Non-pigmented ciliary epithelial cell (primary cell): Measurements from ENCODE around the gene PCSK5.

Source experiments
- DNase-seq: peaks from one replicate; pipeline ENCODE4 v3.0.0-alpha.2; 2010; ENCODE audit warnings: low read depth

Gene PCSK5

DNA sequence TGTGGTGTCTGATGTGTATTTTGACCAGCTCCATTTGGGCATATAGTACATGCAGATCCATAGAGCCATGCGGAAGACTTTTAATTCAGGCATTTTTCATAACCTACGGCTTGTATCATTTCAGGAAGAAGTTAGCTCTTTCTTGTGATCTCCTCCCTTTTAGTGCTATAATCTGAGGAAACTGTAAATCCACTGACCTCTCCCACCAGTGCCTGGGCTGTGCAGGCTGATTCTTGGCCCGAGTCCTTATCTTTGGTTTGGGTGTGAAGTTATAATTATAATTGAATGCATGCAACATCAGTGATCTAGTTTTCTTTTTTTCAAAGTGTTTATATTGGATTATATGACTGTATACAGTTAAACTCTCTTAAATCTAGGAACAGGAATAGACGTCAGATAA lies 247.9 kb downstream of the PCSK5 start:
- DNase-seq: no peak

DNA sequence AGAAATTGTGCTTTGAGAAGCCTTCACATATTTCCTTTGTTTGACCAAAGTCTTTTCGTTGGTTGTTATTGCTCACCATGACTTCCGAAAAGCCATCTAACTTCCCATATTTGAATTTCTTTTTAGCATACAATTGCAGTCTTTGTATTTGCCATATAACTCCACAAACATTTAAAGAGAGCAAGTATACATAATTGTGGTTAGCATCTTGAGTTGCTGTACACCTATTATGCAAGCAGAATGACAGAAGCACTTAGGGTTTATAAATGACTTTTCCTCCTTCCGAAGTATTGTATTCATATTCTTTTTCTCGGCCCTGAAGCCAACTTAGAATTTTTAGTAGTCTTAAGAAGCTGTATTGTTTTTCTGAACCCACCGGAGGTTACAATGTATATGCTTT lies 253.4 kb downstream of the PCSK5 start:
- no peak for DNase-seq

DNA sequence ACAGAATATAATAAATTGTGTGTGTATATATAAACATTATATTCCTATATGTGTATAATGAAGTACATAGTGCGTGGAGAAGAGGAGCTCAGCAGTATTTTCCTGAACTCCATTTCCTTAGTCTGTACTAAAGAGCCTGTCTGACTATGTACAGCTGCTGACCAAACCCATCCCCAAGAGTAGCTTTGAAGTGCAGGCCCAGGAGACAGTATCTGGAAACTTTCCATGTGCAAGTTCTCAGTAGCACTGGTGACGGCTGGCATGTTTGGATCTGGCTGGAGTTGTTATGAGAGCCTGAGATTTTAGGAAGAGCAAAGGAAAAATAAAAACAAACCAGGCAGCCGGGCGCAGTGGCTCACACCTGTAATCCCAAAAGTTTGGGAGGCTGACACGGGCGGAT lies 259.5 kb downstream of the PCSK5 start:
- DNase-seq: no peak

DNA sequence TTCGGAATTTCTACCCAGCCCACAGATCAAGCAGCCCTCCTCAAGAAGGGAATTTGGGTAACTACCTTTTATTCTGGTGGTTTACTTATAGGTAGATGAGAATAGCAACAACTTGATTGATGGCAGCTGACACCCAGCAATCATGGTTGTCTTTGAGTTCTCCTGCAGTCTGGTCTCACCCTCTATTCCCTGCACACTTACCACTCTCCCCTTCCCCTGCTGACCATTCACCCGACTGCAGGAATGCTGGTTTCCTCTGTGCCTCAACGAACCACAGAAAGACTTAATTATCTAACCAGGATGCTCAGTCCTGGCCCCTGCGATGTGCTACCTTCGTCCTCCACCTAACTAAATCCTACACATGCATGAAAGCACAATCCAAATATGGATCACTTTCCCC lies 260.8 kb downstream of the PCSK5 start:
- no peak for DNase-seq

DNA sequence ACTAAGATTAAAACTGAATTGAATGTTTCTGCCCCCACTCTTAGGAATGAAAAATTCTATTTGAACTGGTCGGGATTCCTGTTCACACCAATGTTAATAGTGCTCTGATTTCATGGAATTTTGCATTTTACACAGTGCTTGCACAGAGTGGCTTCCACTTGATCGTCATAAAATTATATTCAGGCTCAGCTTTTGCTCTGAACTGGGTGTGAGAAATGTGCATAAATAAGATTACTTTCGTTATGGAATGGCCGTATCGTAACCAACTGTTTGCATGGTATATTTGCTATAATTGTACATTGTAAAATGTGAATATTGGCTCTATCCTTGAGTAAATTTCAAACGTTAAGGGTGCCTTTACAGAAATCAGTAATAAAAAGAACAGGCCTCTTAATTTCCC lies 262.9 kb downstream of the PCSK5 start:
- DNase-seq: no peak

DNA sequence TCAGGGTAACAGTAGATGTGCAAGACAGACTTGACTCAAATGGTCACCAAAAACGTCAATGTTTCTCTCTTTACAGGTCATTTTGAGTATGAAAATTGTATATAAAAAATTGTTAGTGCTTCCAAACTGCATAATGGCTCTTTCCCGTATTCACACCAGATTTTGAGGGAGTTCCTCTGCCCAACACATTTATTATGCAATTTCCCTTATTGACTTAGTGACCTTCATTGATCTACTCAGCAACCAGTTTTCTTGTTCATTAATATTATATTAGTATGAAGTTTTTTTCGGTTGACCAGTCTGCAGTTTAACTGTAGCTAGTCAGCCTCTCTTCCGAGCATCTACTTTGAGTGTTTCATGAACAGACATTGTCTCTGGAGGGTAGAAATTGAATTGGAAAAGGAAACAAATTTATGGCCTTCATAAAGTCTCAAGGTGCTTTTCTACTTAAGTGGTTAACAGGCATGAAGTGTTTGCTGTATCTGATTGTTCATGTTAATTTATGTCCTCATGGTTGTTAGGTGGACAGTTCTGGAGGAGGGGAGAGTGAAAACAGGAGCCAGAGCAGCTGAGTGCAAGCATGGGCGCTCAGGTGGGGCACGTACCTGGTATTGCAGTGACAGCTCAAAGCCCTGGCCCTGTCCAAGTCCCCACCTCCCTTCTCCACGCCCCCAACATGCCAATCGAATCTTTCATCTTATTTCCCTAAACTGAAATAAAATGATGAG lies 263.6 kb downstream of the PCSK5 start:
- no peak for DNase-seq

DNA sequence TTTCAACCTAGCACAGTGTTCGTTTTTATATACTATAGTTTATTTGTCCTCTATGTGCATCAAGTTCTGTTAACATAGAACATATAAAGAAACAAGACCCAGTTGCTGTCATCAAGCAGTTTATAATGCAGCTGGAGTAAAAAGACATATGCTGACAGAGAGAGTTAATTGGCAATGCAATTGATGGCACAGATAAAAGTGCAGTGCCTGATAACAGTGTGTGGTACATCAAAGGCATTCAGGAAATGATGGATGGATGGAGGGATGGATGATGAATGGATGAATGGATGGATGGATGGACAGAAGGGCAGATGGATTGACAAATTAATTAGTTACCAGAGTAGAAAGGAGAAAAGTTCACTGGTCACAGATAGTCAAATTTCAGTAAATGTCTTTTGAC lies 264.9 kb downstream of the PCSK5 start:
- DNase-seq: no peak

DNA sequence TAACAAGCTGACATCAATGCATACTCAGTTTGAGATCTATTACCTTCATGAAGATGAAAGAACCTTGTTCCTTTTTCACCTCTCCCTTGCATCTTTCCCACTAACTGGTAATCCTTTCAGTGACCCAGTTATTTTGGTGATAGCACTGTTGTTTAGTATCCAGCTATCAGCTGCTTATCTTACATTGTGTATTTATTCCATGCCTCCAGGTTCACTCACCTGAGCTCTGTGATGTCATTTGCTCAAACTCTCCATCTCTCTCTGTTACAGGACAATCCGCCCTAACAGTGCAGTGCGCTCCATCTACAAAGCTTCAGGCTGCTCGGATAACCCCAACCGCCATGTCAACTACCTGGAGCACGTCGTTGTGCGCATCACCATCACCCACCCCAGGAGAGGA lies 268.2 kb downstream of the PCSK5 start:
- no peak for DNase-seq

DNA sequence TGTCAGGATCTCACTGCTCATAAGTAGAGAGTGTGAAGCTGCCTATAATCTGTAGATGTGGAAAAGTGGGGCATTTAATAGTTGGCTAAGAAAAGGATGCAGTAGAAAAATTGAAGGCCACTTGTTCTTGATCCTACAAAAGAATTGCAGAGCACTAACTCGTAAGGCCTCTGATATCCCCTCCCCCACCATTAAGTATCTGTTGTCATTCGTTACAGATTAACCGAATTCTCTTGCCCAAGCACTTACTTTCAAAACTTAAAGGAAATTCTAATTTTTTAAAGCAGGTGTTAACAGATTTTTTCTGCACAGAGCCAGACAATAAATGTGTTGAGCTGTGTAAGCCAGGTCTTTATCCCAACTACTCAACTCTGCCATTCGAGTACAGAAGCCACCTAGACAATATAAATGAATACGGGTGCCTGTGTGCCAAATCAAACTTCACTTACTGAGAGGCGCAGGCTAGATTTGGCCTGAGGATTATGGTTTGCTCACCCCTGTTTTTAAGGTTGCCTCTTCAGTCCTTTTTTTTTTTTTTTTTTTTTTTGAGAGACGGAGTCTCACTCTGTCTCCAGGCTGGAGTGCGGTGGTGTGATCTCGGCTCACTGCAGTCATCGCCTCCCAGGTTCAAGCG lies 268.9 kb downstream of the PCSK5 start:
- no peak for DNase-seq

DNA sequence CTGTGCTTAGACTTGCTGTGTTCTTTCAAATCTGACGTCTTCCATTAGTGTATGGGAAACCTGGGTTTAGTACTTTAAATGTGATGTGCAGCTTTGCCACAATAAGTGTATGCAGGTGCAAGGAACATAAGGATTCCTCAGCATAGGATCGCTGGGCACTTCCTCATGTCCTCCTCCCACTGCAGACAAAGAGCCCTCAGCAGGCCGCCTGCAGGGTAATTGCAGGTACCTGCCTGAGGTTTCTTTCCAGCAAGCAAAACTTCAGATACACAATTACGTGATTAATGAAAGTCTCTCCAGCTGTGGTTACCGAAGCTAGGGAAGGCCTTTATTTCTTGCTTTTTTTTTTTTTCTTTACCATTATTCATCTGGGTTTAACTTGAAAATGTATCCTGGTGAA lies 270.6 kb downstream of the PCSK5 start:
- DNase-seq: no peak

DNA sequence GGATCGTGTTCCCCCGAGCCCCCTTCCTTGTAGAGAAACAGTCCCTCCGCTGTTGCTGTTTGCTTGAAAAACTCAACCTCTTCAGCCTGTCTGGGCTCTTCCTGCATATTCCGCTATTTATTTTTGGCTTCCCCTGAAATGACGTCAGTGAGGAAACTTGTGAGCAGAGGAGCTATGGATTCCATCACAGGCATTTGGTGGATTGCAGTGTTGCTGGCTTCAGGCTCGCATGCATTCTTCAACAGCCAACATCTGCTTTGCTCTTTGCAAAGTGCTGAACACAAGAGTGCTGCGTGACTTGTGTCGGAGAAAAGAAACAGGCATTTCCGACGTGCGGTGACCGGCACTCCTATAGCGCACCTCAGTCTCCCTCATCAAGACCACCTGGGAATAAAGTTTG lies 271.1 kb downstream of the PCSK5 start:
- DNase-seq: peak; percentile 66

DNA sequence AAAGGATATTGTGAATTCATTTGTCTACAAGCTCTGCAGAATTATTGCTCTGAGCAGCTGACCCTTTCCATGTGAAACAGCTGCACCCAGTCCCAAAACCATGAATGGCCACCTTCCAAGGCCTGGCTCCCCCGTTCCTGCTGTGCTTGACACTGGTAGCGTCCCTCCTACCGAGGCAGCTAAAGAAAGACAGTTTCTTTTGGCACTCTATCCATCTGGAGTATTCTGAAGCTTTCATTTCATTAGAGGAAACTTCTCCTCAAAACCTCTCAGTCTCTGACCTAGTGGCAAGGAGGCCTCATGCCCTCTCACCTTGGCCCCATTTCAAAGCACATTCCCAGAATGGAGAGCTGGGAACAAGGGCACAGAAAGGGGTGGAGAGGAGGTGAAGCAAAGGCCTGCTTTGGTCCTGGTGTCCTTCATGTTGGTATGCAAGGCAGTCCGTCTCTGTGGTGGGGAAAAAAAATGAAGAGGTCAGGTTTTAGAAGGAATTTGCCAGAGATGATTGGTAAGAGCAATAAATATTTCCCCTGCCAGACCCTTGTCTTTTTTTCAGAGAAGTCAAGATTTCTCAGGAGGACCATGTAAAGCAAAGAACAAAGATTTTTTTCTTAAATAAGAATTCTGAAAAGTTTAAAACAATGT lies 271.7 kb downstream of the PCSK5 start:
- DNase-seq: no peak

DNA sequence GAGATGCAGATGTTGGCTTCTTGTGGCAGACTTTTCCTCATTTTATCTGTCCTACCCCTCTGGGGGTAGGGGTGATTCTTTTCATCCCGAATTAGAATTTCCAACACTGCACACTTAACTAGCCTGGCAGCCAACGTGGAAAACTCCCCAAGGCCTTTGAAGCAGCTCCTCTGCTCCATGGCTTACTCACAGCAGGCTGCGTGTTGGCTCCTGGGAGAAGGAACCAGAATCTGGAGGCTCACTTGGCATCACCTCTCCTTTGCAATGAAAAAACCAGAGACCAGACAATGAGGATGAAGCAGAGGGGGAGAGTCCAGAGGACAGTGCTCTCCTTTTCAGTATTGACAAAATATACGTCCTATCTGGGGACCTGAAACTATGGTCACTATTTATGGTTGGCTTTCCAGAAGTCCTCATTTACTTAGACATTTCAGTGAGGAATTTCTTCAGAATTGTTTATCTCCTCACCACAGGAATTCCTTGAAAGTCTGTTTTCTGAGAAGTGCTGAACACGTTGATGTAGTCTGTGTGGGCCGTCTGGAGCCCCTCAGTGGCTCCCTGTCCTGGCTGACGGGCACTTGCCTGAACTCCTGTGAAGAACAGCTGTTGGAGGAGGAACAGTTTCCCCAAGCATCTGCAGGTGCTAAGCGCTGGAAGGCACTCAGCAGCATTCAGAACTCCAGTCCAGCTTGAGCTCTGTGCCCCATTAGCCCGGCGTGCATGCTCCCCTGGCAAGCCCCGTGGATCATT lies 272.5 kb downstream of the PCSK5 start:
- peak; percentile 43 for DNase-seq

DNA sequence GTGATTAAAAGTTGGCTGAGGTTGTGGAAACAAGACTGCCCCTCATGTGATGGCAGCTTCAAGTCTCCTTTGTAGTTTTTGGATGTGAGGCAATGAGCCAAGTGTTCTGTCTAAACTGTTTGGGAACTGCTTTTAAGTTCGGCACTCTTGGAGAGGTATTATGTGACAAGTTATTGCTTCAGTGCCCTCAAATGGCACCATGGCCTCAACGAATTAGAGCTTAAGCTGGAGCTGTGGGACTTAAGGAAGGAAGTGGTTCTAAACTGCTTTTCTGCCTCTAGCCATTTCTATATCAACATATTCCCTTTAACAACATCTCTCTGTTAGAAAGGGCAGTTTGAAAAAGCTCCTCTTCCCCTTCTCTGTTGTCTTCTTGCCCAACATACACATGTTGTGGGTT lies 276.1 kb downstream of the PCSK5 start:
- no peak for DNase-seq

DNA sequence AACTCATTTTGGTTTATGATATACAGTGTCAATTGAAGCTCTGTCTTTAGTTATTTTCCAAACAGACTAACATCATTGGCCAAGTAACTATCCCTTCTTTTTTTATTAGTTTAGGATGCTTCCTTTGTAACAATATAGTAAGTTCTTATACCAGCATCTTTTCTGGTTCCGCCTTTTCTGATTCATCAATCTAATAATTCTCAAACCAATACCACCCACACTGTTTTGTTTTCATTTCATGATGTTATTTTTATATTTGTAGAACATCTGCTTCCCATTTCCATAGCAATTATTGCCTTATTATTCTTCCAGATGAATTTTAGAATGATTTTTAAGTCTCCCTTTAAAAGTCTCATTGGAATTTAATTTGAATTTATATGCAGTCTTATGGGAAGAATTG lies 285.7 kb downstream of the PCSK5 start:
- no peak for DNase-seq

DNA sequence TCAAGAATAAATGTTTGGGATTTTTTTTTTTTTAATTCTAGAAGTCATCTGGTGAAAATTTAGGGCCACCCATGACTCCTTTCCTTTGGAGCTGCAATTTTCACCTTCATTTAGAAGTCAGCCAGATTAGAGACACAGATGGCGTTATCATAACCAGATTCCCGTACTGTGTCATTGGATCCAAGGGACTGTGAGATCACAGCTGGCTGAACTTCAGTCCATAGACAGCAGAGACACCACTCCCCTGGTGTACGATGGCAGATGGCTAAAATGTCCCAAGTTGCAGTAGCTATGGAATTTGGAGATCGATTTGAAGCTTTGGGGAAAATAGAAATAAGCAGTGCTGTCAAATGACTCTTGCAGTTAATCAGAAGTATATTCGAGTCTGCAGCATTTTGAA lies 287.5 kb downstream of the PCSK5 start:
- no peak for DNase-seq

DNA sequence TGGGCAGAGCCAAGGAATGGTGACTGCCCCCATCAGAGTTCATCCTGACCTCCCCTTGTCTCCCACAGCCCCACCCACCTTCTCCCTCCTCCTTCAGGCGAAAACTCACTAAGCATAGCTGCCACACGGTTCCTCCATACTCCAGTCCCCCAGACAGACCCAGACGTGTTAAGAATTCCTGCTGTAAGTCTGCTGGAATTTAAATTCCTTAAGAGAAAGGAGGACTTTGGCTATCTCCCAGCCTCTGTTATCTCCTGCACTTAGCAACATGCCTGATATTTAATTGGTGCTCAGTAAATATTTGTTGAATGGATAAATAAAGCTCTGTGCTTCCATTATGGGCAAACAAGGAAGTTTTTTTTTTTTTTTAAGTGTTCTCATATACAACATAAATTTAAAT lies 290.1 kb downstream of the PCSK5 start:
- DNase-seq: no peak

DNA sequence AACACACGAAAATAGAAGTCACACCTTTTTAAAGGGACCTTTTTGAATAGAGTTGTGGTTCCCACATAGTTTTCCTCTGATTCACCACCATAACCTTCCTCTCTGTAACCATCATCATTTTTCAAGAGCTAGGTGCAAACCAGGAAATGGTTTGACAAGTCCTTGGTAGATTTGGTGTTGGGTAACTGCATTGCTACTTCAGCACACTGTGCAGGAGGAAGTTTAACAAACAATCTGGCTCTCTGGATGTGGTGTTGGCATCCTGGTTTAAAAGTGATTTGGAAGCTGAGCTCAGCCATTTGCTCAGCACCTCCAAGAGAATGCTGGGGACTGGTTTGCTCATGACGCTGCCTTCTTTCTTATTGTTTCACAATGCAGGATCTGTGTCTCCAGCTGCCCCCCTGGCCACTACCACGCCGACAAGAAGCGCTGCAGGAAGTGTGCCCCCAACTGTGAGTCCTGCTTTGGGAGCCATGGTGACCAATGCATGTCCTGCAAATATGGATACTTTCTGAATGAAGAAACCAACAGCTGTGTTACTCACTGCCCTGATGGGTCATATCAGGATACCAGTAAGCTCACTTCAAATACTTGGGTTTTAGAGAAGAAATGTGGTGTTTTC lies 290.7 kb downstream of the PCSK5 start:
- peak; percentile 68 for DNase-seq

DNA sequence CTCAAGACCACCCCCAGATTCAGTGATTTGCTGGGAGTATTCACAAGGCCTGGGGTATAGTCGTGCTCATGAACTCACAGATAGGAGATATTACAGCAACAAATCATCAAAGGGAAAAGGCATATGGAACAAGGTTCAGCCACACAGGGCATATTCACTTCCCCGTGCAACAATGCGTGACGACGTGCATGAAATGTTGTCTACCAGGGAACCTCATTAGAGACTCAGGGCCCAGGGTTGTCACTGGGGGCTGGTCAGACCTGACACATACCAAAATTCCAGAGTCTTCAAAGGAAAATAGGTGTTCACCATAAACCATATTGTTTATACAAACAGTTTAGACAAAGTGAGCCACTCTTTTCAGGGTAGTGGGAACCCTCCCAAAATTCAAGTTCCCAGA lies 291.3 kb downstream of the PCSK5 start:
- DNase-seq: no peak

DNA sequence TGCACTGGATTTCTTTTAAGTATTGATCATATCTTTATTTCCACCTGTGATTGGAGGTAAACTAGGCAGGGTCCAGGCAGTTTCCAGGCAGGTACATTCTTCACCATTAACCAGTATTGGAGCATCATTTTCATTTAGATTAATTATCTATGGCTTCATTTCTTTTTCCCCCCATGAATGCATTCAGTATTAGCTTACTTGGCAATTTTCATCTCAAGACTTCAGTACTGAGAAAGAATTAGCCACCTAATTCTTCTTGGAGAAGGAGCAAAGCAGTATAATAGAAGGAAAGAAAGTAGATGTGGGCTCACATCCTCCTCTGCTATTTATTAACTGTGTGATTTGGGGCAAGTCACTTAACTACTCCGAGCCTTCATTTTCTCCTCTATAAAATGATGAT lies 295.0 kb downstream of the PCSK5 start:
- no peak for DNase-seq

DNA sequence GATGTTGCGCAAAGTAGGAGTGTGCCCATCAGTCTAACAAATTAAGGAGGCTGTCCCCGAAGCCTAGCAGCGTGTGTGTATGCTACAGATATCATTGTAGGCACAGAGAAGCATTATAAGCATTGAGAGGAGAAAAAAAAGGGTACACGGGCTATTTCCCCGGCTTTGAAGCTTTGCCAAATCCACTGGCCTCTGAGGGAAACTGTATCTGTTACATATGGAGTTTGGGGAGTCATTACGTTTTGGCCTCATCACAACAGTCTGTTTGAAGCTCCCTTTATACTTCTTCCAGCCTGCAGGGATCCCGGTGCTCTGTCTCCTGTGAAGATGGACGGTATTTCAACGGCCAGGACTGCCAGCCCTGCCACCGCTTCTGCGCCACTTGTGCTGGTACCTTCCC lies 297.8 kb downstream of the PCSK5 start:
- DNase-seq: no peak

DNA sequence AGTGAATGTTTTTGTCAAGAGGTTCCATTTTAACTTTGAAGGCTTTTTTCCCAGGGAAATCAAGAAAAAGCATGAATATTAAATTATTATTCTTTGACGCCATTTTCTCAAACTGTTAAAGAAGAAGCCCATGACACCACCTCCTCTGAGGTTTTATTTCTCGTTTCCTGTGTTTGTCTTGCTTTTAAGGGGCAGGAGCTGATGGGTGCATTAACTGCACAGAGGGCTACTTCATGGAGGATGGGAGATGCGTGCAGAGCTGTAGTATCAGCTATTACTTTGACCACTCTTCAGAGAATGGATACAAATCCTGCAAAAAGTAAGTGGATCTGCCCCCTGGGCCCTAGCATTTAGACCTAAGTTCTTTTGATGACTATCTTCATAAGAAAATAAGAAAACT lies 298.4 kb downstream of the PCSK5 start:
- no peak for DNase-seq

DNA sequence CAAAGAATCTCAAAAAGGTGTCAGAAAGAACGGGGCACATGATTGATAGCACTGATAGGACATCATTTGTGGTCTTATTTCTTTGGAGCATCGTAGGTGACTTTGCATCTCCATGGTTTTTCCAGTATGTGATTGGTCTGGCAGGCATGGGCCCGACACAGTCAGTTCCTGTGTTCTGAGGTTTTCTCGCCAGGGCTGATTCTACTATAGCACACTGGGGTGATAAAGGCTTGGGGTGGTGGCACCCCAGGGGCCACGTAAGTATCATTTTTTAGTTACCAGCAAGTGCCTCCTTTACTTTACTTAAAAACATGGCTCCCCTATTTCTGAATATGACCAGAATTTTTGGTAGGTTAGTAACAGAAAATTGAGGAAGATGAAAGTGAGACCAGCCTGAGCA lies 301.0 kb downstream of the PCSK5 start:
- DNase-seq: no peak
